GM12872 (cell line): ENCODE data around the gene TAC3.

ENCODE experiments used
- TF ChIP-seq, protein P1 (sequence below): IDR thresholded peaks from 3 replicates; pipeline ENCODE4 v1.5.1; 2011; ENCODE audit warnings: low read depth, mild to moderate bottlenecking, low read length, moderate library complexity; ENCODE audit not compliant: insufficient read depth

Gene TAC3

DNA sequence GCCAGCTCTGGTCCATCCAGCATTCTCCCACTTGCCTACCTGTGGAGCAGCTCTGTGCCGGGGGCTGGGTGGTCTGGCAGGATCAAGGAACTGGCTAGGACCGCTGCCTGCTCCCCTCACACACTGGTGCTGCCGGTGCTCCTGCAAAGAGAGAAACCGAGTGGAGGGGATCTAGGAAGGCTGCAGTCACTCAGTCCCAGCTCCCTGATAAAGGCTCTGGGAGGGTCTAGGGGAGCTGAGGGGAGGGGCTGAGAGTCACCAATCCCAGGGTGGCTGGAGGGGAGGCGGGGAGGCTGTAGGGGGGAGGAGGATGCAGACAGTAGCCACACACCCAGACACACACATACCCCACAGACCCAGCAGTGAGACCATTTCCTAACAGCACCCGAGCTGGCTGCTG lies at the start of gene TAC3:
TSS of gene TAC3 (minus strand) at position 182 of the 400 bp plus-strand sequence. CDS start 732 bp downstream, outside the sequence.
- TF ChIP-seq, protein P1, sequence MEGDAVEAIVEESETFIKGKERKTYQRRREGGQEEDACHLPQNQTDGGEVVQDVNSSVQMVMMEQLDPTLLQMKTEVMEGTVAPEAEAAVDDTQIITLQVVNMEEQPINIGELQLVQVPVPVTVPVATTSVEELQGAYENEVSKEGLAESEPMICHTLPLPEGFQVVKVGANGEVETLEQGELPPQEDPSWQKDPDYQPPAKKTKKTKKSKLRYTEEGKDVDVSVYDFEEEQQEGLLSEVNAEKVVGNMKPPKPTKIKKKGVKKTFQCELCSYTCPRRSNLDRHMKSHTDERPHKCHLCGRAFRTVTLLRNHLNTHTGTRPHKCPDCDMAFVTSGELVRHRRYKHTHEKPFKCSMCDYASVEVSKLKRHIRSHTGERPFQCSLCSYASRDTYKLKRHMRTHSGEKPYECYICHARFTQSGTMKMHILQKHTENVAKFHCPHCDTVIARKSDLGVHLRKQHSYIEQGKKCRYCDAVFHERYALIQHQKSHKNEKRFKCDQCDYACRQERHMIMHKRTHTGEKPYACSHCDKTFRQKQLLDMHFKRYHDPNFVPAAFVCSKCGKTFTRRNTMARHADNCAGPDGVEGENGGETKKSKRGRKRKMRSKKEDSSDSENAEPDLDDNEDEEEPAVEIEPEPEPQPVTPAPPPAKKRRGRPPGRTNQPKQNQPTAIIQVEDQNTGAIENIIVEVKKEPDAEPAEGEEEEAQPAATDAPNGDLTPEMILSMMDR = no peak

DNA sequence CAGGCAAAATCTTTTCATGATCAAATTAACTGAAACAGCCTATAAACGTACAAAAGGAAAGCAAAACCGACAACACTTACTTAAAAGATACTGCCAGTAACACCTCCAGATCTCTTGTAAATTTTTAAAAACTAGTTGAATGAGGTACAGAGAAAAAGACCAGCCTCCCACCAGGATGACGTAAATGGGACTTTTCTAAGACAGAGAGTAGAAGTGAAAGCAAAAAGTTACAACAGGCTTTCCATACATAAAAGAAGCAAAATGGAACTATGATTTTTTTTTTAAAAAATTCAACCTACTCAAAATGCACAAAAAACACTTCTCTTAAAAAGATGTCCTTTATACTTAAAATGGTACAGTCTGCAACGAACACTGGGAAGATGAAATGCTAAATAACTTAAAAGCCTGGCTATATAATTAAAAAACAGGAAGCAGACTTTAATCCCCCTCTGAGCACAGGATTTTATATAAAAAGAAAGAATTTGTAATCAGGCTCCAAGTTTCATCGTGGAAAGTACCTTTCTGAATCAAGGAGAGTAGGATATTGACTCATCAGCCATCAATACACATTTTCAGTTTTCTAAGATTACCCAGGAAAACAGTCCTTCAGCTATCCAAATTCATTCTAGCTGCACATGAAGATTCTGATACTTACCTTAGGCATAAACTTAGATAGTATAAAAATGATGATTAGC lies 47.8 kb upstream of the TAC3 start:
- TF ChIP-seq, protein P1 = no peak

DNA sequence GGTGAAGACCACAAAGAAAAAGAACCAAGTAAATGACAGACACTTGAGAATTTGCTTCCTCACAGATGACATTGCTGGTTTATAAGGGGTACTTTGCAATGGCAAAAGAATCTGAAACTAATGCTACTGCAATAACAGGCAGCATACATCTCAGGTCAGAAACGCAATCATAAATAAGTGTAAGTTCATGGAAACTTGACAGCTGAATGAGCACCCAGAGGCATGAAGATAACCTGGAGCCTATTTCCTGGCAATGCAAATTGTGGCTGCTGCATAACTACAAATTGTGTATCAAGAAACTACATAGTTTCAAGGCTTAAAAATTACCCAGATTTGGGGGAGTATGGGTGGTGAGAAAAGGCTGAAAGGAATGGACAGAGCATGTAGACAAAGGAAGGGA lies 42.1 kb upstream of the TAC3 start:
- TF ChIP-seq, protein P1 = no peak

DNA sequence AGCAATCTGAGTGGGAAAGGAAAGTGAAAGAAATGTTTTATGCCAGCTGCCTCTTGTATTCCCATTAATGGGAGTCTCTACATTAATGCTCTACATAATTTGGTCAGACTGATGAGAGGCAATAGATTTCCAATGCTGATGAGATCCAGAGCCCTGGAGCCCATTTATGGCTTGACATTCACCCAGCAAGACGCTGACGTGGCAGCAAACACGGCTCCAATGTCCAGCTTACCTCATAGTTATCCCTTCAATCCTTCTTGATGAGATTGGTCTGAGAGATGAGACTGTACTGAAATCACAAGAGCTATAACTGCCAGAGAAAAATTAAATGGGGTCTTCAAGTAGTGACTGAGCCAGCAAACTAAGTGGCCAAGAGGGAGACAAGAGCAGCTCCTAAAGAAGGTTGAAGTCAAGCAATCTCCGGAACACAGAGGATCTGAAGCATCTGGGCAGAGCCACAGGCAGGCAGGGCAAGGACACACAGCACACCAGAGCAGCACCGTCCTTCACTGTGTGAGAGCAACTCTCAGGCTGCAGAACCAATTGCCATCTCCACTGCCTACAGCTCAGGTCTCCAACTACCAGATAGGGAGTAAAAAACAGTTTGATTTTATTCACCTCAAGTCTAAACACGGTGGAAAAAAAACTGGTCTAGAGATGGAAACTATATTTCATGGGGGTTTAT lies 40.9 kb upstream of the TAC3 start:
- TF ChIP-seq, protein P1 = no peak

DNA sequence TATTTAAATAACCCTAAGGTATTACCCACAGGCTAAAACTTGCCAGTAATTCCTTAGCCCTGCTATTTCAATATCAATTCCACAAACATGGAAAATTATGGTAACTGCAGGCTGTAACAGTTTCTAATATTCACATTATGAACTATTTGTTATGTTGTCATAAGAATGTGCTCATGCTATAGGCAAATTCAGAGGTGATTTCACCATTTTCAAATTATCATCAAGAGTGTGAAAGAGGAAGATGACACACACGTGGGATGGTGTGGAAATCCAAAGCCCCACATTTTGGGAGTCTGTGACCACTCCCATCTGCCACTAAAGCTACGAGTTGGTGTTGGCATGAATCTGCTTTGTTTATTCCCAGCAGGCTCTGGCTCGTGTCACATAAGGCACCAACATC lies 39.5 kb upstream of the TAC3 start:
- TF ChIP-seq, protein P1 = no peak

DNA sequence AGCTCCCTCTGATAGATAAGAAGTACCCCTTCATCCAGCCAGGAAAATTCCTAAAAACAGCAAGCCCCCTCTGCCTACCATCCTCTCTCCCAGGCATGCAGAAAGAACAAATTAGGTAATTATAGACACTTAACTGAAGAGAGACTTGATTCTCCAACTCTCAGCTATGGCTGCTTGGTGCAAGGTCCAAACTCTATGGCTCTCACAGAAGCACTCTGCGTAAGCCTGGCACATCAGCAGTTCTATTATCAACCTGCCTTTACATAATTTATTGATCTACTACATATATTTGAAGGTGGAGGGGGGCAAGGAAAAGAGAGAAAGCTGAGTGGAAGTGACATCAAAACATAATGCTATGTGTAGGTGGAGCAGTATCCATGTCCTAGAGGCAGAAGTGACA lies 34.7 kb upstream of the TAC3 start:
- TF ChIP-seq, protein P1 = no peak

DNA sequence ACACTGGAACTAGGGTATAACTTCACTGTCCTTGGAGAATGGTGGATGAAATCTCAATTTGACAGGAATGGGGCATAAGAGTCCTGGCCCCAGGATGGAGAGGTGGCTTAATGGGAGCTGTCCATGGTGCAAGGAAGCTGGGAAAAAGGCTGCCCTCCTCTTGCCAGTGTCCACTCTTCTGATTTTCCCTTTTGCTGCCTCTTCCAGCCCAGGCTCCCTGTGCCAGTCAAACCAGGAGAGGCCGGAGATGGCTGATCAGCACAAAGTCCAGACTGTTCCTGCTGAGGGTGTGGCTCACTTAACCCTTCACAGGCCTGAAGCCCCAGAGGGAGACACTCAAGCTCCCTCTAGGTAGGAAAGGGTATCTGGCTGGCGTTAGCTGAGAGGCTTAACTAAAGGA lies 33.6 kb upstream of the TAC3 start, which contains the start of gene MYO1A:
TSS of gene MYO1A (minus strand) at position 240 of the 400 bp plus-strand sequence. CDS start 1,806 bp downstream, outside the sequence.
- TF ChIP-seq, protein P1 = no peak
